NCI-H2196 (cell line): ENCODE measurements around the gene KCNMA1.

Source experiments
- DNase-seq: peaks from one replicate; lab custom pipeline; 2025; ENCODE audit not compliant: unreplicated experiment; lab: John Stamatoyannopoulos, UW

KCNMA1 gene

GRCh38 chr10:77233466-77233865 lies 404.1 kb downstream of the KCNMA1 start:
- DNase-seq = no peak

- no peak for DNase-seq
Measured at GRCh38 chr10:77231884-77232610, 405.6 kb downstream of the KCNMA1 start.

- no peak for DNase-seq
Measured at GRCh38 chr10:77231375-77231774, 406.2 kb downstream of the KCNMA1 start.

GRCh38 chr10:77230194-77230593 lies 407.4 kb downstream of the KCNMA1 start:
- no peak for DNase-seq

- DNase-seq = no peak
Measured at GRCh38 chr10:77229704-77230103, 407.9 kb downstream of the KCNMA1 start.

GRCh38 chr10:77228559-77228958 lies 409.0 kb downstream of the KCNMA1 start:
- DNase-seq = peak; percentile 19

- DNase-seq = no peak
Measured at GRCh38 chr10:77226853-77227565, 410.6 kb downstream of the KCNMA1 start.

- no peak for DNase-seq
Measured at GRCh38 chr10:77226452-77226851, 411.2 kb downstream of the KCNMA1 start.

GRCh38 chr10:77226020-77226419 lies 411.6 kb downstream of the KCNMA1 start:
- DNase-seq = no peak

- no peak for DNase-seq
Measured at GRCh38 chr10:77223526-77224460, 413.8 kb downstream of the KCNMA1 start.

GRCh38 chr10:77220150-77220549 lies 417.5 kb downstream of the KCNMA1 start:
- no peak for DNase-seq

GRCh38 chr10:77219046-77219445 lies 418.6 kb downstream of the KCNMA1 start:
- DNase-seq = no peak

GRCh38 chr10:77214799-77215198 lies 422.8 kb downstream of the KCNMA1 start:
- no peak for DNase-seq

GRCh38 chr10:77212632-77213031 lies 425.0 kb downstream of the KCNMA1 start:
- no peak for DNase-seq

GRCh38 chr10:77210645-77211044 lies 427.0 kb downstream of the KCNMA1 start:
- no peak for DNase-seq

- DNase-seq = no peak
Measured at GRCh38 chr10:77208684-77209256, 428.8 kb downstream of the KCNMA1 start.

GRCh38 chr10:77207828-77208185 lies 429.8 kb downstream of the KCNMA1 start:
- no peak for DNase-seq

GRCh38 chr10:77207182-77207827 lies 430.3 kb downstream of the KCNMA1 start:
- no peak for DNase-seq

- no peak for DNase-seq
Measured at GRCh38 chr10:77205135-77205534, 432.5 kb downstream of the KCNMA1 start.

- DNase-seq = no peak
Measured at GRCh38 chr10:77204171-77204570, 433.4 kb downstream of the KCNMA1 start.

- no peak for DNase-seq
Measured at GRCh38 chr10:77202857-77203256, 434.8 kb downstream of the KCNMA1 start.
